Right ventricle myocardium superior (tissue), 1 donor: ENCODE data around the gene JAM3. TPM values are rescaled to one million over a fixed set of nuclear protein-coding genes. Genes with fewer than 3 reads are reported as not detected.
A peak's percentile ranks its signal among the peaks of the same experiment; 100 is the strongest.

Experiments
- ATAC-seq: fragments of 200-7000 bp; cut with Tn5 transposase; one replicate; pipeline ENCODE4 v1.9.1; 2020; ENCODE audit warnings: mild to moderate bottlenecking; ENCODE audit not compliant: poor library complexity
- DNase-seq: peaks from one replicate; pipeline ENCODE4 v3.0.0-alpha.2; 2020
- intact Hi-C: fragments of 100-400 bp; cut with DNase I; formaldehyde crosslinking; loops from one replicate; pipeline ENCODE4 v1.11.2; 2022
- total RNA-seq: library from RNA; stranded (reverse); fragmentation: NEBNext Ultra II Directional; extraction: Animal tissue kit (Norgen Biotek cat#: 25700); gene quantifications from one replicate; pipeline ENCODE4 v1.2.1, GENCODE V29; 2021
- donor health status: DM: no; HTN: yes; CAD: no; lungs with severe emphysema.

The JAM3 gene
- total RNA-seq, 1 donor from 2014 or later = 23.1 TPM

GRCh38 chr11:134125507-134125906 is 56.6 kb downstream of the JAM3 start:
- intact Hi-C loops = no loop called here
- no peak for ATAC-seq
- no peak for DNase-seq

GRCh38 chr11:134126217-134126822 is 57.4 kb downstream of the JAM3 start:
- DNase-seq (no peak), ATAC-seq (no peak)
- intact Hi-C loops = no loop called here

GRCh38 chr11:134131628-134132244 is 62.9 kb downstream of the JAM3 start:
- intact Hi-C loops = no loop called here
- DNase-seq (no peak), ATAC-seq (no peak)

GRCh38 chr11:134132808-134133207 is 63.9 kb downstream of the JAM3 start:
- intact Hi-C loops = no loop called here
- ATAC-seq (no peak), DNase-seq (no peak)

DNA sequence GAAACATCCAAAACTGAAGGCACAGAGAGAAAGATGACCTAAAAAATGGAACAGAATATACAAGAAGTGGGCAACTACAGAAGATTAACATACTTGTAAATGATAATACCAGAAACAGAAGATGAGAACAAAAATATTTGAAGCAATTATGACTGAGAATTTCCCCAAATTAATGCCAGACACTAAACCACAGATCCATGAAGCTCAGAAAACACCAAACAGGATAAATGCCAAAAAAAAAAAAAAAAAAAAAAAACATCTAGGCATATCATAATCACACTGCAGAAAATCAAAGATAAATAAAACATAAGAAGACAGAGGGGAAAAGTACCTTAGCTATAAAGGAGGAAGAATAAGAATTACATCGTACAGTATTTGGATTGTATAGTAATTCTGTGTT is 65.3 kb downstream of the JAM3 start:
- intact Hi-C loops = no loop called here

DNA sequence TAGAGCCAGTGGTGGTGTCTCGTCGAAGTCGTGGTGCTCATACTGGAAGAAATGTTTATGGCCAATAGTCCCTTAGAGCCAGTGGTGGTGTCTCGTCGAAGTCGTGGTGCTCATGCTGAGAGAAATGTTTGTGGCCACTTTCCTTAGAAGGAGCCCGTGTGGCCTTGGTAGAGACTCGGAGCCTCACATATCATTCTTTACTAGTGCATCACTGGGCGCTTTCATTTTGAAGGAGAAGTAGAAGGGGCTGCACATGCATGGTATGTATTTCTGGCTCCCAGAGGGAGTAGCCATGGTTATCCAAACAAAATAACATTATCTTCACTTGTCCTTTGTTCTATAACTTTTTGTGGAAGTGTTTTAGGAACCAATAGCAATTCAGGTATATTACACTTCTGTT is 69.5 kb downstream of the JAM3 start:
- no peak for DNase-seq
- ATAC-seq = no peak
- intact Hi-C loops = loop anchor here (5.0 kb wide), 1 partner anchor 211 kb away; no protein-coding TSS in a partner anchor

More for the DNA sequence above, 65.3 kb downstream of the JAM3 start:
- ATAC-seq (no peak), DNase-seq (no peak)

GRCh38 chr11:134139303-134139872 is 70.5 kb downstream of the JAM3 start:
- DNase-seq = no peak
- intact Hi-C loops = loop anchor here (5.0 kb wide), 1 partner anchor 212 kb away; no protein-coding TSS in a partner anchor
- peak; percentile 39 for ATAC-seq

- DNase-seq (no peak), ATAC-seq (peak; percentile 94)
- intact Hi-C loops = loop anchor here (2.0 to 5.0 kb wide), 2 partner anchors 89 to 213 kb away; no protein-coding TSS in a partner anchor
These were observed 71.0 kb downstream of the JAM3 start for GRCh38 chr11:134139873-134140331.

DNA sequence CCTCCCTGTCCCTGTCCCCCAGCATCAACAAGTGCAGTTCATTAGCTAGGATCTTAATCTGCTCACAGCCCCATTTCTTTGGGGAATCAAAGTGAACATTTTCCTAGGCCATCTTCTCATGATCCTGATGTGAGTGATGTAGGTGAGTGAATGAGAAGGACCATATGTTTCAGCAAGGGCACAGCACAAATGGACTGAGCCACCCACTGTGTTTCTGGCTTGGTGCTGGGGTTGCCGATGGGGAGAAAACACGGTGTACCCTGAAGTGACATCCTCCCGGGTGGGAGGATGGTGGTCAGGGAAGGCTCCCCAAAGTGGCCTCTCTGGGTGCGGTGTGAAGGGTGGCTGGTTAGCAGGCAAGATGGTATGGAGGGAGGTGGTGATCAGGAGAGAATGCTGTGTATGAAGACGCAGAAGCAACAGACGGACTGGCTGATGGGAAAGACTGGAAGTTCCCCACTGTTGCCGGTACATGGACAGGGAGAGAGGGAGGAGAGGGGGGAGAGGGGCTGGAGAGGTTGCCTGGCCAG is 72.2 kb downstream of the JAM3 start:
- intact Hi-C loops = loop anchor here (2.0 kb wide), 1 partner anchor 90 kb away; no protein-coding TSS in a partner anchor
- DNase-seq (no peak), ATAC-seq (no peak)

GRCh38 chr11:134142536-134142935 is 73.7 kb downstream of the JAM3 start:
- no peak for ATAC-seq

DNA sequence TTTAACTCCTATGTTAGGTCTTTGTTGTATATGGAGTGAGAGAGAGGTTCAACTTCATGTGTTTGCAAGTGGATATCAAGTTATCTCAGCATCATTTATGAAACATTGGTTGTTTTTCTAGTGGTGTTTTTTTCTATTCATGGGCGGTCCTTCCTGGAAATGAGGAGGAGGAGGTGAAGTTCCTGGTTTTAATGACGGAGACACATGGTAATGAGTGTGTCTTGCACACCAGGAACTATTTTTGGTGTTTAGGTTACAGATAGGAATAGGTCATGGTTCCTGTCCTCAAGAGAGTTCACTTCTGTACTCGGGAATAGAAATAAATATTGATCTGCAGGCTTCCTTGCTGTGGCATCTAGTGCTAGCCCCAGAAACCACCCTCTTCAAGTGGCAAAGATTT is 74.9 kb downstream of the JAM3 start:
- ATAC-seq (no peak), DNase-seq (no peak)
- intact Hi-C loops = no loop called here

More at GRCh38 chr11:134142536-134142935, 73.7 kb downstream of the JAM3 start:
- intact Hi-C loops = no loop called here
- no peak for DNase-seq

- intact Hi-C loops = no loop called here
- ATAC-seq (no peak), DNase-seq (no peak)
These were observed 75.9 kb downstream of the JAM3 start for GRCh38 chr11:134144744-134145143.

GRCh38 chr11:134145715-134146114 is 76.8 kb downstream of the JAM3 start:
- DNase-seq = no peak
- intact Hi-C loops = no loop called here
- ATAC-seq = no peak

DNA sequence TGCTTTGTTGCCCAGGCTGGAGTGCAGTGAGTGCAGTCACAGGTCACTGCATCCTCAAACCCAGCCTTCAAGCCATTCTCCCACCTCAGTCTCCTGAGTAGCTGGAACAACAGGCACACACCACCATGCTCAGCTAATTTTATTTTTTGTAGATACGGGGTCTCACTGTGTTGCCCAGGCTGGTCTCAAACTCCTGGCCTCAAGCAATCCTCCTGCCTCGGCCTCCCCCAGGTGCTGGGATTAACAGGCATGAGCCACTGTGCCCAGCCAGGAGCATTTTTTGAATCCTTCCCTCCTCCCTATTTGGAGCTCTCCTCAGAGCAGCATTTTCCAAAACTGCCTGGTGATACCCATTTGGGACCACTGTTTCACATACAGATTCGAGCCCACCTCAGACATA is 77.7 kb downstream of the JAM3 start:
- ATAC-seq = no peak
- intact Hi-C loops = no loop called here

DNA sequence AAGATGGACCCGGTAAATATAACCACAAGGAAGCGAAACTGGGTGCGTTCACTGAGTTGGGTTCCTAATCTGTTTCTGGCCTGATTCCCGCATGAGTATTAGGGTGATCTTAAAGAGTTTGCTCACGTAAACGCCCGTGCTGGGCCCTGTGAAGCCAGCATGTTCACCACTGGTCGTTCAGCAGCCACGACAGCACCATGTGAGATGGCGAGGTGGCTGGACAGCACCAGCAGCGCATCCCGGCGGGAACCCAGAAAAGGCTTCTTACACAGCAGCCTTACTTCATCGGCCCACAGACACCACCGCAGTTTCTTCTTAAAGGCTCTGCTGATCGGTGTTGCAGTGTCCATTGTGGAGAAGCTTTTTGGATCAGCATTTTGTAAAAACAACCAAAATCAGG is 80.5 kb downstream of the JAM3 start:
- DNase-seq = no peak
- intact Hi-C loops = no loop called here
- ATAC-seq = no peak

More for the DNA sequence above, 77.7 kb downstream of the JAM3 start:
- no peak for DNase-seq

DNA sequence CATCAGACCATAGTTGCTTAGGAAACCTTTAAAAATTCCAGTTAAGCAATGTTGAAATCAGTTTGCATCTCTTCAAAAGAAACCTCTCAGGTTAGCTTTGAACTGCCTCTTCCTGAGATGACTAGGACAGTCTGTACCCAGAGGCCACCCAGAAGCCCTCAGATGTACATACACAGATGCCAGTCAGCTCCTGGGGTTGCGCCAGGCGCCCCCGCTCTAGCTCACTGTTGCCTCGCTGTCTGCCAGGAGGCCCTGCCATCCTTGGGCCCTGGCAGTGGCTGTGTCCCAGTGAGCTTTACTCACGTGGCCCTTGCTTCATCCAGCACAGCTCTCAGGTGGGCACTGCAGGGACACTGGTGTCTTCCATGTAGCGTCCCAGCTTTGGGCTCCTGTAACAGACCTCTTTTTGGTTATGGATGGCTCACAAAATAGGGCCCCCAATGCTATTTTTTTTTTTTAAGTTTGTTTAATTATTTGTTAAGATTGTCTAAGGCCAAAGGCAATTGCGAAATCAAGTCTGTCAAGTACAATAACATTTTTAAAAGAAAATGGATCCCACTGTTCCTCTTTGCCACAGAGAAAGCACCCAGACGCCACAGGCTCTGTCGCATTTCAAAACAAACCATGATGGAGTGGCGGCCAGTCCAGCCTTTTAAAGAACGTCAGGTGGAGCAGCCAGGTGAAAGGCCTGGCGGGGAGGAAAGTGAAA is 81.5 kb downstream of the JAM3 start:
- intact Hi-C loops = no loop called here
- ATAC-seq (no peak), DNase-seq (no peak)

GRCh38 chr11:134151083-134151747 is 82.3 kb downstream of the JAM3 start:
- ATAC-seq = no peak
- intact Hi-C loops = no loop called here
- DNase-seq = no peak

GRCh38 chr11:134152696-134153095 is 83.8 kb downstream of the JAM3 start:
- ATAC-seq = no peak
- intact Hi-C loops = no loop called here
- no peak for DNase-seq
